H1 (cell line): ENCODE data around the gene COASY. TPM values are rescaled to one million over a fixed set of nuclear protein-coding genes. Genes with fewer than 3 reads are reported as not detected.
A peak's percentile ranks its signal among the peaks of the same experiment; 100 is the strongest.

Source experiments
- CTCF ChIA-PET: fragments of 300-600 bp; sonication (Branson Sonifier 250); formaldehyde crosslinking; loops from one replicate; lab custom pipeline; 2021; ENCODE audit not compliant: partially characterized antibody; lab: Charles Lee
- POLR2A ChIA-PET: fragments of 300-600 bp; sonication (Branson Sonifier 250); formaldehyde crosslinking; loops from one replicate; lab custom pipeline; 2021; ENCODE audit warnings: inconsistent platforms; ENCODE audit not compliant: partially characterized antibody; lab: Charles Lee
- DNase-seq, 2 experiments: peaks; one replicate each; pipeline versions ENCODE4 v3.0.0 to v3.0.0-alpha.2; 2010 to 2022; ENCODE audit warnings: low spot score in 2 of 2, low read depth in 1 of 2, mixed read lengths in 1 of 2
- FAIRE-seq: peaks from 2 replicates; lab custom pipeline; 2011; peaks lifted over from hg19 to GRCh38; lab: Jason Lieb, UNC
- H2AFZ ChIP-seq: 2 replicates; pipeline ENCODE4 v1.8.1; 2012; ENCODE audit warnings: low read length, inconsistent platforms
- H2AK5ac ChIP-seq: 2 replicates; pipeline ENCODE4 v1.6.1; 2013; ENCODE audit warnings: low read depth, low read length
- H2BK120ac ChIP-seq: replicated peaks from 2 replicates; pipeline ENCODE3; 2013; ENCODE audit warnings: low read depth, low read length, inconsistent platforms
- H2BK12ac ChIP-seq: 2 replicates; pipeline ENCODE4 v1.6.1; 2013; ENCODE audit warnings: low read depth, low read length
- H2BK15ac ChIP-seq: 2 replicates; pipeline ENCODE4 v1.6.1; 2013; ENCODE audit warnings: low read length
- H2BK20ac ChIP-seq: 2 replicates; pipeline ENCODE4 v1.6.1; 2013; ENCODE audit warnings: low read length
- H2BK5ac ChIP-seq: 2 replicates; pipeline ENCODE4 v1.6.1; 2013; ENCODE audit warnings: low read depth, low read length
- H3K14ac ChIP-seq: 2 replicates; pipeline ENCODE4 v1.6.1; 2013; ENCODE audit warnings: inconsistent platforms; ENCODE audit not compliant: insufficient read length
- H3K18ac ChIP-seq: 2 replicates; pipeline ENCODE4 v1.6.1; 2013; ENCODE audit warnings: low read length; ENCODE audit errors: extremely low read depth
- H3K23ac ChIP-seq: 2 replicates; pipeline ENCODE4 v1.6.1; 2013; ENCODE audit warnings: inconsistent platforms; ENCODE audit not compliant: insufficient read length
- H3K23me2 ChIP-seq: 2 replicates; pipeline ENCODE4 v1.6.1; 2013; ENCODE audit warnings: low read depth, low read length
- H3K27ac ChIP-seq: 2 replicates; pipeline ENCODE4 v1.6.1; 2011; ENCODE audit warnings: low read depth, low read length, inconsistent platforms
- H3K27me3 ChIP-seq, 4 experiments: replicated peaks in 1 of 4; 1 replicate in 1 of 4; 2 replicates in 3 of 4; pipeline versions ENCODE4 v1.6.1 to v1.8.1; 2011 to 2013; ENCODE audit warnings: low read length in 3 of 4, mild to moderate bottlenecking in 3 of 4, inconsistent platforms in 2 of 4, mixed read lengths in 2 of 4, moderate library complexity in 1 of 4; ENCODE audit not compliant: control insufficient read depth in 3 of 4, insufficient read depth in 3 of 4; ENCODE audit errors: extremely low read depth in 1 of 4
- H3K36me3 ChIP-seq, 4 experiments: 2 replicates each; pipeline versions ENCODE4 v1.6.1 to v1.8.1; 2011 to 2013; ENCODE audit warnings: mild to moderate bottlenecking in 4 of 4, low read length in 3 of 4, moderate library complexity in 2 of 4, control low read depth in 1 of 4, inconsistent platforms in 1 of 4; ENCODE audit not compliant: insufficient read depth in 4 of 4, control insufficient read depth in 2 of 4
- H3K4ac ChIP-seq: replicated peaks from 2 replicates; pipeline ENCODE3; 2013; ENCODE audit warnings: low read length, low read depth, mixed read lengths, inconsistent platforms; ENCODE audit not compliant: insufficient read length
- H3K4me1 ChIP-seq, 4 experiments: replicated peaks in 1 of 4; 1 replicate in 1 of 4; 2 replicates in 3 of 4; pipeline versions ENCODE4 v1.6.1 to v1.8.1; 2011 to 2013; ENCODE audit warnings: low read length in 3 of 4, inconsistent platforms in 2 of 4, mixed read lengths in 1 of 4; ENCODE audit not compliant: insufficient read depth in 4 of 4, control insufficient read depth in 3 of 4
- H3K4me2 ChIP-seq, 2 experiments: 2 replicates each; pipeline versions ENCODE4 v1.6.1 to v1.8.1; 2011 to 2013; ENCODE audit warnings: low read depth in 2 of 2, low read length in 2 of 2, control low read depth in 1 of 2, inconsistent platforms in 1 of 2, mild to moderate bottlenecking in 1 of 2; ENCODE audit not compliant: insufficient read depth in 1 of 2
- H3K4me3 ChIP-seq, 4 experiments: fragments of 200-600, 300-600 bp in 1 of 4; sonication (generic), shearing (Covaris generic), sonication (Bioruptor Twin) in 1 of 4; 2 replicates each; pipeline versions ENCODE4 v1.5.1 to v1.8.1; 2011 to 2016; ENCODE audit warnings: low read length in 4 of 4, low read depth in 3 of 4, control low read depth in 2 of 4, inconsistent platforms in 2 of 4, mild to moderate bottlenecking in 2 of 4, mixed read lengths in 1 of 4, moderate library complexity in 1 of 4; ENCODE audit not compliant: insufficient read depth in 2 of 4; ENCODE audit errors: extremely low read depth in 1 of 4
- H3K56ac ChIP-seq: replicated peaks from 2 replicates; pipeline ENCODE3; 2013; ENCODE audit warnings: low read depth, mild to moderate bottlenecking, mixed read lengths, low read length, inconsistent platforms; ENCODE audit not compliant: insufficient read length
- H3K79me1 ChIP-seq: 2 replicates; pipeline ENCODE4 v1.6.1; 2013; ENCODE audit warnings: low read depth, low read length, control low read depth
- H3K79me2 ChIP-seq, 2 experiments: 2 replicates each; pipeline versions ENCODE4 v1.6.1 to v1.8.1; 2012 to 2013; ENCODE audit warnings: low read length in 2 of 2, mild to moderate bottlenecking in 2 of 2, inconsistent platforms in 1 of 2; ENCODE audit not compliant: insufficient read depth in 2 of 2, control insufficient read depth in 1 of 2
- H3K9ac ChIP-seq, 4 experiments: replicated peaks in 1 of 4; 1 replicate in 1 of 4; 2 replicates in 3 of 4; pipeline versions ENCODE4 v1.6.1 to v1.8.1; 2011 to 2013; ENCODE audit warnings: low read depth in 3 of 4, low read length in 3 of 4, control low read depth in 2 of 4, mild to moderate bottlenecking in 2 of 4, moderate library complexity in 2 of 4, inconsistent platforms in 1 of 4; ENCODE audit errors: extremely low read depth in 1 of 4
- H3K9me3 ChIP-seq, 2 experiments: 2 replicates each; pipeline versions ENCODE4 v1.6.1 to v1.8.1; 2012 to 2013; ENCODE audit warnings: mild to moderate bottlenecking in 2 of 2, moderate library complexity in 2 of 2, control low read depth in 1 of 2, inconsistent platforms in 1 of 2, low read depth in 1 of 2, low read length in 1 of 2, mixed read lengths in 1 of 2; ENCODE audit not compliant: insufficient read depth in 2 of 2
- H4K20me1 ChIP-seq, 2 experiments: replicated peaks in 1 of 2; 2 replicates each; pipeline versions ENCODE3 to v1.8.1; 2011 to 2013; ENCODE audit warnings: inconsistent platforms in 2 of 2, low read length in 2 of 2, mild to moderate bottlenecking in 1 of 2; ENCODE audit not compliant: insufficient read depth in 2 of 2, control insufficient read depth in 1 of 2
- H4K5ac ChIP-seq: 2 replicates; pipeline ENCODE4 v1.6.1; 2013; ENCODE audit warnings: low read length, low read depth, mixed read lengths, inconsistent platforms; ENCODE audit not compliant: insufficient read length
- H4K8ac ChIP-seq: 2 replicates; pipeline ENCODE4 v1.8.0; 2013; ENCODE audit warnings: mild to moderate bottlenecking, moderate library complexity, low read length, inconsistent platforms; ENCODE audit not compliant: insufficient read depth; ENCODE audit errors: extremely low read depth
- H4K91ac ChIP-seq: replicated peaks from 2 replicates; pipeline ENCODE3; 2013; ENCODE audit warnings: low read length, mixed read lengths, inconsistent platforms; ENCODE audit not compliant: insufficient read length
- CBX8 ChIP-seq: fragments of 300-800, 300-1000 bp; sonication (generic); IDR thresholded peaks from 2 replicates; pipeline ENCODE4 v1.7.1; 2016; ENCODE audit warnings: low read depth, low read length, borderline replicate concordance
- CEBPB ChIP-seq: IDR thresholded peaks from 2 replicates; pipeline ENCODE4 v1.6.1; 2012; ENCODE audit warnings: low read depth, low read length
- CREB1 ChIP-seq: IDR thresholded peaks from 2 replicates; pipeline ENCODE4 v1.6.1; 2012; ENCODE audit warnings: inconsistent platforms
- FOSL1 ChIP-seq: IDR thresholded peaks from 2 replicates; pipeline ENCODE4 v1.6.1; 2011; ENCODE audit warnings: mild to moderate bottlenecking, low read depth, low read length, moderate library complexity; ENCODE audit not compliant: insufficient read depth
- JUN ChIP-seq: IDR thresholded peaks from 2 replicates; pipeline ENCODE4 v1.6.1; 2011; ENCODE audit warnings: low read depth, mild to moderate bottlenecking, improper control_type of control experiment, low read length
- KDM1A ChIP-seq: fragments of 200-600, 300-600 bp; sonication (generic); IDR thresholded peaks from 2 replicates; pipeline ENCODE4 v1.7.1; 2016; ENCODE audit warnings: mild to moderate bottlenecking, low read length, borderline replicate concordance
- NRF1 ChIP-seq: IDR thresholded peaks from 2 replicates; pipeline ENCODE4 v1.6.1; 2011; ENCODE audit warnings: mild to moderate bottlenecking, low read depth, low read length, improper control_type of control experiment
- RAD21 ChIP-seq, 2 experiments: IDR thresholded peaks in 1 of 2; conservative IDR thresholded peaks in 1 of 2; 2 replicates each; pipeline ENCODE4 v1.6.1; 2011; ENCODE audit warnings: low read depth in 2 of 2, low read length in 2 of 2, improper control_type of control experiment in 1 of 2, inconsistent platforms in 1 of 2, mild to moderate bottlenecking in 1 of 2, moderate library complexity in 1 of 2
- SIX5 ChIP-seq: IDR thresholded peaks from 2 replicates; pipeline ENCODE4 v1.6.1; 2011; ENCODE audit warnings: mild to moderate bottlenecking, low read depth, low read length
- SP2 ChIP-seq: IDR thresholded peaks from 2 replicates; pipeline ENCODE4 v1.6.1; 2012; ENCODE audit warnings: mild to moderate bottlenecking, low read length, inconsistent platforms
- SUZ12 ChIP-seq: fragments of 200-600 bp; sonication (generic); IDR thresholded peaks from 2 replicates; pipeline ENCODE4 v1.6.1; 2012; ENCODE audit warnings: mild to moderate bottlenecking, inconsistent platforms, low read length, moderate library complexity, mixed read lengths
- YY1 ChIP-seq: IDR thresholded peaks from 2 replicates; pipeline ENCODE4 v1.6.1; 2011; ENCODE audit warnings: low read depth, mild to moderate bottlenecking, low read length
- WGBS, 2 experiments: shearing (Covaris generic) in 1 of 2; methylation state at CpG; one replicate each; pipeline versions ENCODE4 v1.1.6 to v1.1.7; 2013 to 2015; ENCODE audit warnings: low lambda C conversion rate in 2 of 2, mixed read lengths in 2 of 2, inconsistent platforms in 1 of 2, low coverage in 1 of 2, missing lambda C conversion rate in 1 of 2; ENCODE audit not compliant: insufficient replicate concordance in 2 of 2, insufficient coverage in 1 of 2, insufficient read length in 1 of 2; ENCODE audit errors: extremely low coverage in 1 of 2, missing lambda C conversion rate in 1 of 2; 5-methylcytosine and 5-hydroxymethylcytosine counted together
- polyA plus RNA-seq, 7 experiments: library from polyadenylated mRNA; depleted of rRNA in 3 of 7; stranded (reverse) in 5 of 7; unstranded in 2 of 7; fragments of >200 nt in 5 of 7; fragments of 200-250 nt in 2 of 7; gene quantifications; 1 replicate in 5 of 7; 2 replicates in 1 of 7; 4 replicates in 1 of 7; pipeline versions ENCODE4 v1.2.1 to v1.2.3, GENCODE V29; 2011 to 2013; ENCODE audit warnings: missing spikeins in 2 of 7, mixed read lengths in 2 of 7
- total RNA-seq: library from RNA; stranded (reverse); fragmentation: NEBNext Ultra II Directional; extraction: Animal tissue kit (Norgen Biotek cat#: 25700); gene quantifications from 2 replicates; pipeline ENCODE4 v1.2.1, GENCODE V29; 2021
- TF ChIP-seq, protein P1 (sequence below): IDR thresholded peaks from 2 replicates; pipeline ENCODE4 v1.6.1; 2012; ENCODE audit warnings: low read length, inconsistent platforms

Gene COASY
- total and polyA plus RNA-seq, 2 of the 8 experiments (the other 6 are each of a cell fraction or from before 2014, with no cell fraction given), result 64.5 to 100 TPM

GRCh38 chr17:42560246-42560645 lies 1.7 kb upstream of the COASY start:
- Histone ChIP-seq H3K9me3 (no peaks in the 10 kb centered on the region), H2BK15ac (0 out of 2 replicates have a peak overlapping the region, but pooled peaks have one; percentile 5), H3K79me2 (peaks cover 9 to 17% of the 10 kb centered on the region in 2 experiments; a peak in 3 of 4 replicates), H3K4ac (no peak overlapping the region), H2BK5ac (no peak overlapping the region), H2BK20ac (no peak overlapping the region), H3K79me1 (peaks cover 14% of the 10 kb centered on the region), H3K23me2 (peaks cover 7% of the 10 kb centered on the region), H3K9ac (no peak overlapping the region), H3K36me3 (peaks cover 3 to 8% (median 7%) of the 10 kb centered on the region in 4 experiments; a peak in 6 of 8 replicates), H3K4me2 (no peak overlapping the region), H4K8ac (no peak overlapping the region), H4K5ac (no peak overlapping the region), H4K91ac (no peak overlapping the region), H2BK12ac (no peak overlapping the region), H3K18ac (no peak overlapping the region), H3K4me1 (peaks cover 0 to 14% (median 7%) of the 10 kb centered on the region in 4 experiments; a peak in 6 of 7 replicates), H3K56ac (no peak overlapping the region), H3K27ac (no peak overlapping the region), H2BK120ac (no peak overlapping the region), H4K20me1 (peaks cover 0 to 1% of the 10 kb centered on the region in 2 experiments), H2AFZ (no peak overlapping the region), H2AK5ac (no peak overlapping the region), H3K14ac (no peak overlapping the region), H3K4me3 (no peak overlapping the region), H3K27me3 (no peaks in the 10 kb centered on the region; a peak in 1 of 7 replicates), H3K23ac (no peak overlapping the region)
- CTCF ChIA-PET, result interaction anchor here (1.2 kb wide), 1 partner anchor 15 kb away, joined by 3 read pairs; no protein-coding TSS in a partner anchor
- FAIRE-seq (no peak), DNase-seq (no peak)
- POLR2A ChIA-PET, result no interaction called here
- 88% methylated on average over 3 of the region's 3 CpGs; no CpG with 5 or more reads in 1 of the 2 experiments for WGBS, 2 experiments
- TF ChIP-seq KDM1A (no peak), CEBPB (no peak), SP2 (no peak), YY1 (no peak), JUN (no peak), CBX8 (no peak), RAD21 (IDR thresholded peaks at IDR 0.05 in 1 of 2, conservative IDR thresholded peaks at IDR 0.05 in 1 of 2; ENCODE audit: low read depth in 2 of 2, low read length in 2 of 2) (no peak), SUZ12 (no peak), FOSL1 (no peak), SIX5 (no peak), CREB1 (no peak), NRF1 (no peak)
- TF ChIP-seq, protein P1, sequence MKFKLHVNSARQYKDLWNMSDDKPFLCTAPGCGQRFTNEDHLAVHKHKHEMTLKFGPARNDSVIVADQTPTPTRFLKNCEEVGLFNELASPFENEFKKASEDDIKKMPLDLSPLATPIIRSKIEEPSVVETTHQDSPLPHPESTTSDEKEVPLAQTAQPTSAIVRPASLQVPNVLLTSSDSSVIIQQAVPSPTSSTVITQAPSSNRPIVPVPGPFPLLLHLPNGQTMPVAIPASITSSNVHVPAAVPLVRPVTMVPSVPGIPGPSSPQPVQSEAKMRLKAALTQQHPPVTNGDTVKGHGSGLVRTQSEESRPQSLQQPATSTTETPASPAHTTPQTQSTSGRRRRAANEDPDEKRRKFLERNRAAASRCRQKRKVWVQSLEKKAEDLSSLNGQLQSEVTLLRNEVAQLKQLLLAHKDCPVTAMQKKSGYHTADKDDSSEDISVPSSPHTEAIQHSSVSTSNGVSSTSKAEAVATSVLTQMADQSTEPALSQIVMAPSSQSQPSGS, result no peak
